Endothelial cell of umbilical vein (primary cell): ENCODE measurements around the gene DARS1. TPM values are rescaled to one million over a fixed set of nuclear protein-coding genes. Genes with fewer than 3 reads are reported as not detected.

Experiments
- BruUV-seq: library from RNA; stranded (reverse); fragments of 400-500 nt; replicated peaks from 2 replicates; lab custom pipeline; 2021; lab: Mats Ljungman, UMichigan
- CTCF ChIA-PET: fragments of 300-600, 350-600 bp; sonication (Branson Sonifier 250); formaldehyde crosslinking; loops from one replicate; lab custom pipeline; 2021; ENCODE audit warnings: antibody characterized with exemption, inconsistent platforms; lab: Charles Lee
- POLR2A ChIA-PET: fragments of 300-600, 350-600 bp; sonication (Branson Sonifier 250); formaldehyde crosslinking; loops from one replicate; lab custom pipeline; 2021; ENCODE audit warnings: antibody characterized with exemption, inconsistent platforms; lab: Charles Lee
- DNase-seq: peaks from one replicate; pipeline ENCODE4 v3.0.0-alpha.2; 2011; ENCODE audit warnings: low read depth, low spot score
- FAIRE-seq: peaks from 2 replicates; lab custom pipeline; 2011; peaks lifted over from hg19 to GRCh38; lab: Jason Lieb, UNC
- H2AFZ ChIP-seq: 2 replicates; pipeline ENCODE4 v1.6.0; 2012; ENCODE audit warnings: low read depth, low read length, control low read depth, inconsistent platforms
- H3K27ac ChIP-seq: 2 replicates; pipeline ENCODE4 v1.5.1; 2011; ENCODE audit warnings: low read depth, mild to moderate bottlenecking, control low read depth, low read length, moderate library complexity; ENCODE audit not compliant: insufficient read depth
- H3K27me3 ChIP-seq, 2 experiments: 2 replicates each; pipeline versions ENCODE4 v1.6.0 to v1.6.1; 2011; ENCODE audit warnings: low read length in 2 of 2, mixed read lengths in 1 of 2; ENCODE audit not compliant: control insufficient read depth in 2 of 2, insufficient read depth in 2 of 2
- H3K36me3 ChIP-seq, 2 experiments: 2 replicates in 1 of 2; 3 replicates in 1 of 2; pipeline ENCODE4 v1.5.1; 2011; ENCODE audit warnings: low read length in 2 of 2, mild to moderate bottlenecking in 1 of 2, moderate library complexity in 1 of 2; ENCODE audit not compliant: control insufficient read depth in 2 of 2, insufficient read depth in 2 of 2; ENCODE audit errors: extremely low read depth in 1 of 2
- H3K4me1 ChIP-seq: 3 replicates; pipeline ENCODE4 v1.5.1; 2011; ENCODE audit warnings: mild to moderate bottlenecking, low read length; ENCODE audit not compliant: control insufficient read depth, insufficient read depth; ENCODE audit errors: extremely low read depth
- H3K4me2 ChIP-seq: 2 replicates; pipeline ENCODE4 v1.6.1; 2011; ENCODE audit warnings: low read length, control low read depth, mixed read lengths; ENCODE audit not compliant: insufficient read depth
- H3K4me3 ChIP-seq, 3 experiments: fragments of 200-600 bp in 1 of 3; sonication (generic), shearing (Covaris generic) in 1 of 3; replicated peaks in 1 of 3; 2 replicates each; pipeline ENCODE4 v1.5.1; 2011 to 2016; ENCODE audit warnings: control low read depth in 3 of 3, low read length in 3 of 3, mild to moderate bottlenecking in 2 of 3, inconsistent platforms in 1 of 3, low read depth in 1 of 3, moderate library complexity in 1 of 3; ENCODE audit not compliant: insufficient read depth in 1 of 3
- H3K79me2 ChIP-seq: 2 replicates; pipeline ENCODE4 v1.6.0; 2012; ENCODE audit warnings: low read length, inconsistent platforms; ENCODE audit not compliant: control insufficient read depth, insufficient read depth
- H3K9ac ChIP-seq: replicated peaks from 2 replicates; pipeline ENCODE3; 2011; ENCODE audit warnings: low read length, control low read depth; ENCODE audit not compliant: insufficient read depth; ENCODE audit errors: extremely low read depth
- H3K9me1 ChIP-seq: replicated peaks from 3 replicates; pipeline ENCODE4 v1.6.0; 2011; ENCODE audit warnings: mild to moderate bottlenecking, low read length; ENCODE audit not compliant: control insufficient read depth, insufficient read depth; ENCODE audit errors: extremely low read depth
- H3K9me3 ChIP-seq: replicated peaks from 2 replicates; pipeline ENCODE4 v1.5.1; 2012; ENCODE audit warnings: low read length, inconsistent platforms; ENCODE audit not compliant: control insufficient read depth, insufficient read depth
- H4K20me1 ChIP-seq: replicated peaks from 2 replicates; pipeline ENCODE3; 2011; ENCODE audit warnings: mild to moderate bottlenecking, low read length; ENCODE audit not compliant: control insufficient read depth, insufficient read depth; ENCODE audit errors: extremely low read depth
- CTCF ChIP-seq, 2 donors: IDR thresholded peaks; 1 replicate in 1 of 2; 2 replicates in 1 of 2; pipeline ENCODE4 v1.5.1; 2011; ENCODE audit warnings: low read length in 2 of 2, mild to moderate bottlenecking in 2 of 2, moderate library complexity in 2 of 2, control low read depth in 1 of 2, inconsistent platforms in 1 of 2, low read depth in 1 of 2; ENCODE audit not compliant: insufficient read depth in 1 of 2; ENCODE audit errors: extremely low read depth in 1 of 2
- EZH2 ChIP-seq: IDR thresholded peaks from 2 replicates; pipeline ENCODE4 v1.6.1; 2012; ENCODE audit warnings: borderline replicate concordance, low read depth, mild to moderate bottlenecking, moderate library complexity, low read length, inconsistent platforms; ENCODE audit not compliant: severe bottlenecking
- FOS ChIP-seq: IDR thresholded peaks from 2 replicates; pipeline ENCODE4 v1.6.1; 2011; ENCODE audit warnings: mild to moderate bottlenecking, low read length, moderate library complexity, borderline replicate concordance; ENCODE audit not compliant: insufficient read depth
- GATA2 ChIP-seq: IDR thresholded peaks from 2 replicates; pipeline ENCODE4 v1.7.0; 2011; ENCODE audit warnings: low read depth, mild to moderate bottlenecking, moderate library complexity, mixed read lengths, low read length; ENCODE audit not compliant: insufficient read length, insufficient read depth
- JUN ChIP-seq: IDR thresholded peaks from 2 replicates; pipeline ENCODE4 v1.6.1; 2011; ENCODE audit warnings: borderline replicate concordance, low read depth; ENCODE audit not compliant: insufficient read length, insufficient read depth
- MAX ChIP-seq: IDR thresholded peaks from 2 replicates; pipeline ENCODE4 v1.6.1; 2011; ENCODE audit not compliant: insufficient read depth, insufficient read length
- MYC ChIP-seq: IDR thresholded peaks from one replicate; pipeline ENCODE4 v1.6.1; 2011; ENCODE audit warnings: mild to moderate bottlenecking, low read depth, low read length
- POLR2A ChIP-seq: IDR thresholded peaks from 2 replicates; pipeline ENCODE4 v1.6.1; 2012; ENCODE audit warnings: low read depth, mild to moderate bottlenecking, control low read depth, low read length
- POLR2AphosphoS5 ChIP-seq: IDR thresholded peaks from 2 replicates; pipeline ENCODE4 v1.6.1; 2012; ENCODE audit warnings: low read depth, mild to moderate bottlenecking, control low read depth, low read length, moderate library complexity; ENCODE audit not compliant: insufficient read depth
- dilution Hi-C: fragments of 300-500 bp; cut with MboI; formaldehyde crosslinking; loops from one replicate; pipeline ENCODE4 v1.15.0; 2019; ENCODE audit warnings: low sequenced_read_pairs; ENCODE audit not compliant: extremely low pct_ligation_motif_present
- intact Hi-C: fragments of 100-400 bp; cut with micrococcal nuclease; formaldehyde crosslinking; loops from one replicate; pipeline ENCODE4 v1.10.0; 2022
- polyA plus RNA-seq, 4 experiments: library from polyadenylated mRNA; depleted of rRNA in 3 of 4; stranded (reverse) in 3 of 4; unstranded in 1 of 4; fragments of >200 nt; gene quantifications; 2 replicates each; pipeline versions ENCODE4 v1.2.1 to v1.2.3, GENCODE V29; 2011 to 2012; ENCODE audit warnings: missing spikeins in 1 of 4
- total RNA-seq: library from RNA; stranded (reverse); gene quantifications from 2 replicates; pipeline ENCODE4 v1.2.3, GENCODE V29; 2021

The DARS1 gene
- total and polyA plus RNA-seq, 2 donors (not counting 3 experiments of a cell fraction or from before 2014, with no cell fraction given): 20.9 to 41.5 TPM

- BruUV-seq: TSS peak; percentile 18
- Histone ChIP-seq H3K9me3 (no peaks in the 10 kb centered on the region), H3K4me2 (peak overlapping the region; percentile 85), H3K4me3 (peak overlapping the region in 1 of 3 experiments; percentile 75), H2AFZ (no peak overlapping the region), H3K9ac (no peak overlapping the region), H3K36me3 (peaks cover 0 to 6% of the 10 kb centered on the region in 2 experiments), H4K20me1 (no peaks in the 10 kb centered on the region), H3K27me3 (no peaks in the 10 kb centered on the region), H3K79me2 (peaks cover 30% of the 10 kb centered on the region), H3K4me1 (peaks cover 5% of the 10 kb centered on the region), H3K9me1 (no peaks in the 10 kb centered on the region), H3K27ac (no peak overlapping the region)
- no peak for DNase-seq
- TF ChIP-seq EZH2: no peak
- dilution Hi-C loops (no loop called here), intact Hi-C loops (loop anchor here (2.0 to 5.0 kb wide), 4 partner anchors 14 to 343 kb away; partner anchors contain the start of genes R3HDM1, UBXN4 and ZRANB3)
- no peak for FAIRE-seq
- ChIA-PET POLR2A (no interaction called here), CTCF (interaction anchor here (1.3 to 1.9 kb wide), 4 partner anchors 9 to 39 kb away, joined by 3 to 6 read pairs (median 4); no protein-coding TSS in a partner anchor)
Measured at GRCh38 chr2:135874777-135875365, 110.6 kb downstream of the DARS1 start.

GRCh38 chr2:135870571-135870970 lies 114.9 kb downstream of the DARS1 start:
- no TSS peak for BruUV-seq
- intact Hi-C loops: no loop called here
- DNase-seq: no peak
- Histone ChIP-seq H3K36me3 (peaks cover 2 to 10% of the 10 kb centered on the region in 2 experiments), H3K9me3 (no peaks in the 10 kb centered on the region), H2AFZ (no peak overlapping the region), H3K27ac (no peak overlapping the region), H3K9ac (no peak overlapping the region), H3K27me3 (no peaks in the 10 kb centered on the region), H4K20me1 (no peaks in the 10 kb centered on the region), H3K79me2 (peaks cover 28% of the 10 kb centered on the region), H3K4me1 (peaks cover 3% of the 10 kb centered on the region), H3K9me1 (no peaks in the 10 kb centered on the region), H3K4me2 (no peak overlapping the region), H3K4me3 (no peak overlapping the region)
- FAIRE-seq: no peak
- ChIA-PET CTCF (no interaction called here), POLR2A (no interaction called here)
- dilution Hi-C loops: no loop called here
- no peak for TF ChIP-seq MYC
- no peak for TF ChIP-seq CTCF (IDR thresholded peaks at IDR 0.05; ENCODE audit: extremely low read depth in 1 of 2, insufficient read depth in 1 of 2, low read depth in 1 of 2, low read length in 2 of 2)
- no peak for TF ChIP-seq JUN
- TF ChIP-seq MAX: no peak
- TF ChIP-seq FOS: no peak
- TF ChIP-seq GATA2: no peak
- no peak for TF ChIP-seq POLR2A
- TF ChIP-seq EZH2: no peak
- TF ChIP-seq POLR2AphosphoS5: no peak
